PC-3 (cell line): ENCODE measurements around the gene BBC3. TPM values are rescaled to one million over a fixed set of nuclear protein-coding genes. Genes with fewer than 3 reads are reported as not detected.

ENCODE experiments used
- ATAC-seq: fragments of 200-7000 bp; cut with Tn5 transposase; 2 replicates; pipeline ENCODE4 v1.9.1; 2020; ENCODE audit warnings: mild to moderate bottlenecking, moderate library complexity
- BruUV-seq: library from RNA; stranded (reverse); fragments of 400-500 nt; replicated peaks from 2 replicates; lab custom pipeline; 2021; lab: Mats Ljungman, UMichigan
- CTCF ChIA-PET: fragments of 300-600 bp; sonication (Branson Sonifier 250); formaldehyde crosslinking; loops from one replicate; lab custom pipeline; 2022; ENCODE audit warnings: antibody characterized with exemption; lab: Charles Lee
- POLR2A ChIA-PET: fragments of 300-600 bp; sonication (Branson Sonifier 250); formaldehyde crosslinking; loops from one replicate; lab custom pipeline; 2022; ENCODE audit warnings: antibody characterized with exemption; ENCODE audit not compliant: unreplicated experiment; lab: Charles Lee
- DNase-seq: peaks from one replicate; pipeline ENCODE4 v3.0.0-alpha.2; 2015
- H2AFZ ChIP-seq: fragments of 300-600 bp; sonication (generic); 2 replicates; pipeline ENCODE4 v1.6.0; 2016; ENCODE audit warnings: antibody characterized with exemption, low read length
- H3F3A ChIP-seq: fragments of 300-600 bp; sonication (generic); one replicate; pipeline ENCODE4 v1.6.0; 2017; ENCODE audit warnings: antibody characterized with exemption, low read length, control low read depth, mild to moderate bottlenecking; ENCODE audit not compliant: unreplicated experiment
- H3K27ac ChIP-seq: fragments of 300-600 bp; sonication (generic); 2 replicates; pipeline ENCODE4 v1.5.1; 2016; ENCODE audit warnings: mild to moderate bottlenecking, low read length
- H3K27me3 ChIP-seq: fragments of 300-600 bp; sonication (generic); 2 replicates; pipeline ENCODE4 v1.6.1; 2016; ENCODE audit warnings: low read length, mixed read lengths
- H3K36me3 ChIP-seq: fragments of 300-600 bp; sonication (generic); 2 replicates; pipeline ENCODE4 v1.6.1; 2016; ENCODE audit warnings: low read depth, mixed run types, low read length, mixed read lengths
- H3K4me1 ChIP-seq: fragments of 300-600 bp; sonication (generic); 2 replicates; pipeline ENCODE4 v1.5.1; 2016; ENCODE audit warnings: low read length; ENCODE audit not compliant: insufficient read depth
- H3K4me2 ChIP-seq: fragments of 300-600 bp; sonication (generic); 2 replicates; pipeline ENCODE4 v1.6.0; 2016; ENCODE audit warnings: low read length
- H3K4me3 ChIP-seq: fragments of 300-600 bp; sonication (generic); 2 replicates; pipeline ENCODE4 v1.5.1; 2016; ENCODE audit warnings: mild to moderate bottlenecking, low read length, mixed read lengths
- H3K79me2 ChIP-seq: fragments of 300-600 bp; sonication (generic); 2 replicates; pipeline ENCODE4 v1.6.1; 2017; ENCODE audit warnings: low read length, mixed read lengths
- H3K9ac ChIP-seq: fragments of 300-600 bp; sonication (generic); 2 replicates; pipeline ENCODE4 v1.6.0; 2016; ENCODE audit warnings: mild to moderate bottlenecking, low read length
- H3K9me2 ChIP-seq: fragments of 300-600 bp; sonication (generic); replicated peaks from 2 replicates; pipeline ENCODE4 v1.6.1; 2016; ENCODE audit warnings: mixed run types, low read length, mixed read lengths
- H3K9me3 ChIP-seq: fragments of 300-600 bp; sonication (generic); 2 replicates; pipeline ENCODE4 v1.6.1; 2016; ENCODE audit warnings: low read length, mixed read lengths
- H4K20me1 ChIP-seq: fragments of 300-600 bp; sonication (generic); 2 replicates; pipeline ENCODE4 v1.6.1; 2016; ENCODE audit warnings: low read length, mixed read lengths
- EZH2 ChIP-seq: fragments of 300-600 bp; sonication (generic); IDR thresholded peaks from one replicate; pipeline ENCODE4 v1.6.1; 2017; ENCODE audit warnings: antibody characterized with exemption, mild to moderate bottlenecking, low read length; ENCODE audit not compliant: unreplicated experiment
- EZH2phosphoT487 ChIP-seq: fragments of 300-600 bp; sonication (generic); IDR thresholded peaks from 2 replicates; pipeline ENCODE4 v1.6.1; 2018; ENCODE audit warnings: mild to moderate bottlenecking, antibody characterized with exemption, low read length, borderline replicate concordance
- intact Hi-C: fragments of 100-400 bp; cut with micrococcal nuclease; formaldehyde crosslinking; loops from 2 replicates; pipeline ENCODE4 v1.9.0; 2023
- total RNA-seq: library from RNA; depleted of rRNA; stranded (reverse); fragments of >200 nt; gene quantifications from 2 replicates; pipeline ENCODE4 v1.2.3, GENCODE V29; 2014
- TF ChIP-seq, protein P1 (sequence below): fragments of 300-600 bp; sonication (generic); conservative IDR thresholded peaks from 2 replicates; pipeline ENCODE4 v1.5.1; 2017; ENCODE audit warnings: antibody characterized with exemption, low read depth, mild to moderate bottlenecking, low read length

Gene BBC3
- total RNA-seq, 1 experiment from 2014 or later, result 2.9 TPM

DNA sequence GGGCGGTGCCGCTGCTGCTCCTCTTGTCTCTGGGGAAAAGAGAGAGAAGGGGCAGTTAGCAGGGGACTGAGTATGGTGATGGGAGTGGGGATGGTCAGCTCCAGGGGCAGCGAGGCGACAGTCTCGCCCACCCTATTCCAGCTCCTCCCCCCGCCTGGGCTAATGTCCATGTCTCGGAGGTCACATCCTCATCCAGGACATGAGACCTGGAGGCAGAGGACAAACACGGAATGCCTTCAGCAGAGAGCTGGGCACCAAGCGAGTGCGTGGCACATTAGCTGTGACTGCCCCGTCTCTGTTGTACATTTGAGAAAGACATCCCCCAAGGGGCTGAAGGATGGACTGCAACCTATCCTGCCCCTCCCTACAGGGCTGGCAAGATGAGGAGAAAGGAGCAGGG lies 9.1 kb downstream of the BBC3 start:
- intact Hi-C loops, result no loop called here
- CTCF ChIA-PET, result no interaction called here
- no peaks in the 10 kb centered on the region for H3K36me3 ChIP-seq

GRCh38 chr19:47221080-47221841 lies 9.7 kb downstream of the BBC3 start:
- no peak overlapping the region for H2AFZ ChIP-seq
- H3K4me2 ChIP-seq, result no peak overlapping the region
- H3K9me3 ChIP-seq, result no peaks in the 10 kb centered on the region
- H3K4me3 ChIP-seq, result no peak overlapping the region
- intact Hi-C loops, result no loop called here
- H3K9me2 ChIP-seq, result no peaks in the 10 kb centered on the region
- no peak overlapping the region for H3K27ac ChIP-seq
- no peaks in the 10 kb centered on the region for H3F3A ChIP-seq
- H3K36me3 ChIP-seq, result no peaks in the 10 kb centered on the region
- no peaks in the 10 kb centered on the region for H4K20me1 ChIP-seq
- BruUV-seq, result no TSS peak
- H3K27me3 ChIP-seq, result no peaks in the 10 kb centered on the region
- DNase-seq (no peak), ATAC-seq (no peak)
- POLR2A ChIA-PET, result no interaction called here
- no peaks in the 10 kb centered on the region for H3K79me2 ChIP-seq
- TF ChIP-seq, protein P1, sequence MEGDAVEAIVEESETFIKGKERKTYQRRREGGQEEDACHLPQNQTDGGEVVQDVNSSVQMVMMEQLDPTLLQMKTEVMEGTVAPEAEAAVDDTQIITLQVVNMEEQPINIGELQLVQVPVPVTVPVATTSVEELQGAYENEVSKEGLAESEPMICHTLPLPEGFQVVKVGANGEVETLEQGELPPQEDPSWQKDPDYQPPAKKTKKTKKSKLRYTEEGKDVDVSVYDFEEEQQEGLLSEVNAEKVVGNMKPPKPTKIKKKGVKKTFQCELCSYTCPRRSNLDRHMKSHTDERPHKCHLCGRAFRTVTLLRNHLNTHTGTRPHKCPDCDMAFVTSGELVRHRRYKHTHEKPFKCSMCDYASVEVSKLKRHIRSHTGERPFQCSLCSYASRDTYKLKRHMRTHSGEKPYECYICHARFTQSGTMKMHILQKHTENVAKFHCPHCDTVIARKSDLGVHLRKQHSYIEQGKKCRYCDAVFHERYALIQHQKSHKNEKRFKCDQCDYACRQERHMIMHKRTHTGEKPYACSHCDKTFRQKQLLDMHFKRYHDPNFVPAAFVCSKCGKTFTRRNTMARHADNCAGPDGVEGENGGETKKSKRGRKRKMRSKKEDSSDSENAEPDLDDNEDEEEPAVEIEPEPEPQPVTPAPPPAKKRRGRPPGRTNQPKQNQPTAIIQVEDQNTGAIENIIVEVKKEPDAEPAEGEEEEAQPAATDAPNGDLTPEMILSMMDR, result no peak
- no peak for TF ChIP-seq EZH2phosphoT487
- TF ChIP-seq EZH2, result no peak
- H3K9ac ChIP-seq, result no peak overlapping the region
- CTCF ChIA-PET, result no interaction called here
- H3K4me1 ChIP-seq, result 0 out of 2 replicates have a peak, but pooled peaks cover 4% of the 10 kb centered on the region

More for the DNA sequence above, 9.1 kb downstream of the BBC3 start:
- H3K9me3 ChIP-seq, result no peaks in the 10 kb centered on the region
- no peak overlapping the region for H3K4me2 ChIP-seq
- H2AFZ ChIP-seq, result no peak overlapping the region
- no peak overlapping the region for H3K27ac ChIP-seq
- no peak overlapping the region for H3K4me3 ChIP-seq
- no peaks in the 10 kb centered on the region for H3K27me3 ChIP-seq
- no peak for ATAC-seq
- H3K9ac ChIP-seq, result no peak overlapping the region
- POLR2A ChIA-PET, result no interaction called here
- TF ChIP-seq EZH2phosphoT487 (no peak), EZH2 (no peak)
- TF ChIP-seq, protein P1, result no peak
- H3K9me2 ChIP-seq, result no peaks in the 10 kb centered on the region
- no peak for DNase-seq
- no peaks in the 10 kb centered on the region for H3K79me2 ChIP-seq
- H3F3A ChIP-seq, result no peaks in the 10 kb centered on the region
- peaks cover 10% of the 10 kb centered on the region for H3K4me1 ChIP-seq
- BruUV-seq, result no TSS peak
- H4K20me1 ChIP-seq, result no peaks in the 10 kb centered on the region

GRCh38 chr19:47215581-47215980 lies 15.4 kb downstream of the BBC3 start:
- Histone ChIP-seq H3K27ac (no peak overlapping the region), H3K9me2 (no peaks in the 10 kb centered on the region), H3K4me3 (no peak overlapping the region), H3F3A (no peaks in the 10 kb centered on the region), H3K9me3 (no peaks in the 10 kb centered on the region), H3K36me3 (peaks cover 3% of the 10 kb centered on the region), H3K79me2 (no peaks in the 10 kb centered on the region), H3K4me1 (no peaks in the 10 kb centered on the region), H3K27me3 (no peaks in the 10 kb centered on the region), H2AFZ (no peak overlapping the region), H3K4me2 (no peak overlapping the region), H4K20me1 (no peaks in the 10 kb centered on the region), H3K9ac (no peak overlapping the region)
- no TSS peak for BruUV-seq
- DNase-seq (no peak), ATAC-seq (no peak)
- TF ChIP-seq EZH2 (no peak), EZH2phosphoT487 (no peak)
- TF ChIP-seq, protein P1, result no peak
- ChIA-PET CTCF (no interaction called here), POLR2A (no interaction called here)
- intact Hi-C loops, result no loop called here
